HL-60 (cell line): Measurements from ENCODE around the gene SLC2A9.

Experiments used
- CTCF ChIP-seq: IDR thresholded peaks from one replicate; pipeline ENCODE4 v1.5.1; 2011; ENCODE audit warnings: low read length, control low read depth, inconsistent platforms; ENCODE audit not compliant: insufficient read depth
- POLR2AphosphoS5 ChIP-seq: IDR thresholded peaks from 2 replicates; pipeline ENCODE4 v1.6.1; 2012; ENCODE audit warnings: low read depth
- TF ChIP-seq, protein P1 (sequence below): IDR thresholded peaks from 2 replicates; pipeline ENCODE4 v1.6.1; 2012; ENCODE audit warnings: low read depth; ENCODE audit not compliant: insufficient replicate concordance

DNA sequence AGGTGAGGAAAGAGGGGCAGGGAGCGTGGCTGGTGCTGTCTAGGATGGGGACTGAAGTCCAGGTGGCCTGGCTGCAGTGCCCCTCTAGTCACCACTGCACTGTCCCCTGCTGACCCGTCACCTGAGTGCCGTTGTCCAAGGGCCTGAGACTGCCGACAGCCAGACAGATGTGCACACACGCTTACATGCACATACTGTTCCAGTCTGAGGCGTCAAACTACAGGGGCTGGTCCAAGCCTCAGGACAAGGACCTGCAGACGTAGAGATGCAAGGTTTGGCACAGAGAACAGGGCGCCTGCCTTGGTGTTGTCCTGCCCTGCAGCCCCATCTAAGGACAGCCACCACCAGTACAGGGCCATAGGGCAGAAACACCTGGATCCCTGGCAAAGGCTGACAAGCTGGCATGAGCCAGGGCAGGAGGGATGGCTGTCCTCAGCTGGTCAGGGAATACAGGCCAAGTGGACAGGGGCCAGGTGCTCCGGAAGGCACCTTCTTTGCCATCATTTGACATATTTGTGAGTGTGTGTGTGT lies 1.7 kb downstream of the SLC2A9 start:
- TF ChIP-seq CTCF (no peak), POLR2AphosphoS5 (no peak)
- TF ChIP-seq, protein P1, sequence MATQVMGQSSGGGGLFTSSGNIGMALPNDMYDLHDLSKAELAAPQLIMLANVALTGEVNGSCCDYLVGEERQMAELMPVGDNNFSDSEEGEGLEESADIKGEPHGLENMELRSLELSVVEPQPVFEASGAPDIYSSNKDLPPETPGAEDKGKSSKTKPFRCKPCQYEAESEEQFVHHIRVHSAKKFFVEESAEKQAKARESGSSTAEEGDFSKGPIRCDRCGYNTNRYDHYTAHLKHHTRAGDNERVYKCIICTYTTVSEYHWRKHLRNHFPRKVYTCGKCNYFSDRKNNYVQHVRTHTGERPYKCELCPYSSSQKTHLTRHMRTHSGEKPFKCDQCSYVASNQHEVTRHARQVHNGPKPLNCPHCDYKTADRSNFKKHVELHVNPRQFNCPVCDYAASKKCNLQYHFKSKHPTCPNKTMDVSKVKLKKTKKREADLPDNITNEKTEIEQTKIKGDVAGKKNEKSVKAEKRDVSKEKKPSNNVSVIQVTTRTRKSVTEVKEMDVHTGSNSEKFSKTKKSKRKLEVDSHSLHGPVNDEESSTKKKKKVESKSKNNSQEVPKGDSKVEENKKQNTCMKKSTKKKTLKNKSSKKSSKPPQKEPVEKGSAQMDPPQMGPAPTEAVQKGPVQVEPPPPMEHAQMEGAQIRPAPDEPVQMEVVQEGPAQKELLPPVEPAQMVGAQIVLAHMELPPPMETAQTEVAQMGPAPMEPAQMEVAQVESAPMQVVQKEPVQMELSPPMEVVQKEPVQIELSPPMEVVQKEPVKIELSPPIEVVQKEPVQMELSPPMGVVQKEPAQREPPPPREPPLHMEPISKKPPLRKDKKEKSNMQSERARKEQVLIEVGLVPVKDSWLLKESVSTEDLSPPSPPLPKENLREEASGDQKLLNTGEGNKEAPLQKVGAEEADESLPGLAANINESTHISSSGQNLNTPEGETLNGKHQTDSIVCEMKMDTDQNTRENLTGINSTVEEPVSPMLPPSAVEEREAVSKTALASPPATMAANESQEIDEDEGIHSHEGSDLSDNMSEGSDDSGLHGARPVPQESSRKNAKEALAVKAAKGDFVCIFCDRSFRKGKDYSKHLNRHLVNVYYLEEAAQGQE: no peak
